NCI-H2029 treated with DMSO at 0.1 percent for 48 hours (cell line): ENCODE data around the gene KLKB1.
"Not testable (repeated sequence)": the region's sequence is repeated elsewhere in the genome, so short reads cannot be mapped to it uniquely, and the experiment has no call there.

Experiments
- DNase-seq: peaks from one replicate; lab custom pipeline; 2025; lab: John Stamatoyannopoulos, UW

Gene KLKB1

DNA sequence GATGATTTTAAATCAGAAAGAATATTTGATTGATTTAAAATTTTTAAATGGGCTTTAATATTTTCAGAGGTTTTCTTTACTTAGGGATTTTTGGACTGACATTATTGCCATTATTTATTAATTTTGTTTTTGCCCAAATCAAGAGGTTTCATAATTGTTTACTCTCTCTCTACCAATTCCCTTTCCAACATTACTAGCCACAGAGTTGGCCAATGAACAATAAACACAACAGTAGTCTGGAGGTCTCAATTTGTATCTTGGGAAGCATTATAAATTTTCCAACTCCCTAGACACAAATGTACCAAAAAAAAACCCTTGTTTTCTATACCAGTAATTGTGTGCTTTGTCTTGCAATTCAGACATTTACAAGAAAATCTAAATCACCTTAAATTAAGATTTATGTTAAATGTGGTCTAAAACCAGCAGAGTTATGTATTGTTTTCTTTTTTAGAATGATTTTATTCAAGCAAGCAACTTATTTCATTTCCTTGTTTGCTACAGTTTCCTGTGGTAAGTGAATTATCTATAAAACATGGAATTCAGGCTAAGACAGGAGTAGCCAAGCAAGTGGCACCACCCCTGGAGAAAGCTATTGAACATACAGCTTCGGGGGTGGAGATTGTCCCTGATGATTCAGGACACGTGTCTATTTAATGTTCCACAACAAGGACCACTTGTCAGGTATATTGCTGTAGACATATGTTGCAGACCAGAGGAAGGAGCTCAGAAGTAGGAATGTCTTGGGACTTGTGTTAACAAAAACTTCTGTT lies 622 bp downstream of the KLKB1 start:
- no peak for DNase-seq

DNA sequence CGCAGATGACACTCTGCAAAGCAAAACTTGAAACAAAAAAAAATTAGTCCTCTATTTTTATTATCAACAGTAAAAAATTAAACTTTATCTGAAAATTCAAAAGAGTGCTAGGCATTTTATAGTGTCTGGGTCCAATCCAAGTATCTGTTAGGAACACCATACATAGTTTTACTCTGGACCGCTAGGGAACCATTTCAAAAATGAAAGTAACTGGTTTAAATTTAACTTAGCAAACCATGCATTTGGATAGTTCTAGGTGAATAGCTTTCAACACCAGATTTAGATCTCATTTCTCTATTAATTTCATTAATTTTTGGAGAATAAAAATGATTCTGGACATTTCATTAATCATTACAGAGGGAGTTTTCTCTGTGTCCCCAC lies 1.2 kb downstream of the KLKB1 start:
- DNase-seq: no peak

- DNase-seq: no peak
Measured at GRCh38 chr4:186234367-186234766, 7.1 kb downstream of the KLKB1 start.

- no peak for DNase-seq
Measured at GRCh38 chr4:186236126-186236525, 8.8 kb downstream of the KLKB1 start.

DNA sequence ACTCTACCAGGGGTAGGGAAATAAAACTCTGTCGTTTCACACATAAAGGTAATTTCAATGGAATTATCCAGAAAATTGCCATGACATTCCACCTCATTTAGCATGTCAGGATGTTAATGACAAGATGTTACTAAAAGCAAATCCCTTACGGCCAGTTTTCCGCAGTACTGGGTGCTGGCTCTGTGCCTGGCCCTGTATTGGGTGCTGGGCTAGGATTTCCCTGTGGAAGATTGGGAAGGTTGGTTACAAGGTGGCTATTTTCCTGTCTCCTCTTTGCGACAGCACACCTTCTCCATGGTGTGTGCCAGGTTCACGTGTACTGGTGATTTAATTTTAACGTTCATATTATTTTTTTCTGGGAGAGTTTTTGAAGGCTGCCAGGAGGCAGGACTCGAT lies 13.1 kb downstream of the KLKB1 start:
- no peak for DNase-seq

GRCh38 chr4:186240848-186241491 lies 13.7 kb downstream of the KLKB1 start:
- DNase-seq: no peak

DNA sequence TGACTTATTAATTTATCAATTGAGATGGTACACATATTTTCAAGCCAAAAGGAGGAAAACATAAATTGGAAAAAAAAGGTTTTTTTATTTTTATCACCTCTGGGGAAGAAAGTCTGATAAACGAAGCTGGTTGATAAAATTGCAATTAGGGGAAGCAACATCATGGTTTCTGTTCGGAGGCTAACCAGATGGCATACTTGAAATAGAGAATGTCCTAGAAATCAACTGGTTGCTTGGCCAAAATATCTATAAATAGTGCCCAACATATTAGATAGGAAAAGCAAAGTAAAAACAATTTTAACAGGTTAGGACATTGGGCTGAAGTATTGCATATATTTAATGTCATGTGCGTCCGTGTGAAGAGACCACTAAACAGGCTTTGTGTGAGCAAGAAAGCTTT lies 14.3 kb downstream of the KLKB1 start:
- DNase-seq: no peak

DNA sequence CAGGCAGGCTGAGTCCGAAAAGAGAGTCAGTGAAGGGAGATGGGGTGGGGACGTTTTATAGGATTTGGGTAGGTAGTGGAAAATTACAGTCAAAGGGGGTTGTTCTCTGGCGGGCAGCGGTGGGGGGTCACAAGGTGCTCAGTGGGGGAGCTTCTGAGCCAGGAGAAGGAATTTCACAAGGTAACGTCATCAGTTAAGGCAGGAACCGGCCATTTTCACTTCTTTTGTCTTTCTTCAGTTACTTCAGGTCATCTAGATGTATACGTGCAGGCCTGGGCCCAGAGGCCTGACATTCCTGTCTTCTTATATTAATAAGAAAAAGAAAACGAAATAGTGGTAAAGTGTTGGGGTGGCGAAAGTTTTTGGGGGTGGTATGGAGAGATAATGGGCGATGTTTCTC lies 14.7 kb downstream of the KLKB1 start:
- not testable (repeated sequence) for DNase-seq

- DNase-seq: no peak
Measured at GRCh38 chr4:186243331-186243730, 16.0 kb downstream of the KLKB1 start.

GRCh38 chr4:186244835-186245234 lies 17.5 kb downstream of the KLKB1 start:
- DNase-seq: no peak

- not testable (repeated sequence) for DNase-seq
Measured at GRCh38 chr4:186247062-186247752, 19.9 kb downstream of the KLKB1 start.

- DNase-seq: no peak
Measured at GRCh38 chr4:186248643-186249042, 21.3 kb downstream of the KLKB1 start.

- DNase-seq: no peak
Measured at GRCh38 chr4:186249785-186250754, 22.8 kb downstream of the KLKB1 start.

- DNase-seq: no peak
Measured at GRCh38 chr4:186250760-186251159, 23.5 kb downstream of the KLKB1 start.

- no peak for DNase-seq
Measured at GRCh38 chr4:186255122-186255521, 27.8 kb downstream of the KLKB1 start.

DNA sequence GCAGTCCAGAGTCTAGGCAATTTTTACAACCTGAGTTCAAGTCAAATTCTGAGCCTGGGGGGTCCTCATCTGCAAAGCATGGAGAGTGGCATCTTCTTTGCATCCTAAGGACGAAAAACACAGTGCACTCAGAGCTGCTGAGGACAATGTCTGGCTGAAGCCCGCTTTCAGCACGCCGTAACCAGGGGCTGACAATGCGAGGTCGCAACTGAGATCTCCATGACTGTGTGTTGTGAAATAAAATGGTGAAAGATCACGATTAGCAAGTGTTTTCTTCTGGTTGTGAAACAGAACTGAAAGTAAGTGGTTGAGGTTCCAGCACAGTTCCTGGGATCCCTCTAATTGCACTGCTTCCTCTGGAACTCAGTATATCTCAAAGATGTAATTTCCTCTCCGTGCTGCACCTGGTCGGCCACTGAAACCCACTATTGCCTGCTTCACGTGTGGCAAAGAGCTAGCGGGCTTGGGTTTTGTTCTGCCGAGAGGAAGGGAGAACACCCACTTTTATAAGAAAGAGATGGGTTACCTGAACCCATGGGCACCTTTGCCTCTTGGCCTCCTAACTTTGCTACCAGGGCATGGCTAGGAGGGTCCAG lies 31.0 kb downstream of the KLKB1 start:
- DNase-seq: no peak

GRCh38 chr4:186260117-186260503 lies 32.8 kb downstream of the KLKB1 start:
- DNase-seq: no peak

GRCh38 chr4:186260504-186261448 lies 33.5 kb downstream of the KLKB1 start:
- no peak for DNase-seq

- DNase-seq: no peak
Measured at GRCh38 chr4:186264660-186265059, 37.4 kb downstream of the KLKB1 start.

DNA sequence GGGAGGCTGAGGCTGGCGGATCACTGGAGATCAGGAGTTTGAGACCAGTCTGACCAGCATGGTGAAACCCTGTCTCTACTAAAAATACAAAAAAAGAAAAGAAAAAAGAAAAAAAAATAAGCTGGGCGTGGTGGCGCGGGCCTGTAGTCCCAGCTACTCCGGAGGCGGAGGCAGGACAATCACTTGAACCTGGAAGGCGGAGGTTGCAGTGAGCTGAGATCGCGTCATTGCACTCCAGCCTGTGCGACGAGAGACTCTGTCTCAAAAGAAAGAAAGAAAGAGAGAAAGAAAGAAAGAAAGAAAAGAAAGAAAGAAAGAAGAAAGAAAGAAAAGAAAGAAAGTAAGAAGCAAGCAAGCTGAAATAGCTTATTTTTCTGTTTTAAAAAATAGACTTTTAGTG lies 37.9 kb downstream of the KLKB1 start:
- not testable (repeated sequence) for DNase-seq
